Trophoblast cell (in vitro differentiated cells and primary cell): ENCODE results near the gene ADSL.

Source experiments
- DNase-seq, 2 donors: peaks; one replicate each; pipeline ENCODE4 v3.0.0-alpha.2; 2016
- H2AFZ ChIP-seq: 2 replicates; pipeline ENCODE4 v1.6.1; 2013; ENCODE audit warnings: low read length, moderate library complexity, mild to moderate bottlenecking; ENCODE audit not compliant: insufficient read depth, poor library complexity
- H2AK5ac ChIP-seq: 2 replicates; pipeline ENCODE4 v1.6.1; 2013; ENCODE audit warnings: mild to moderate bottlenecking, low read length
- H2BK120ac ChIP-seq: 2 replicates; pipeline ENCODE4 v1.6.1; 2013; ENCODE audit warnings: low read length, mild to moderate bottlenecking, moderate library complexity; ENCODE audit not compliant: insufficient read depth, poor library complexity
- H2BK12ac ChIP-seq: 2 replicates; pipeline ENCODE4 v1.6.1; 2013; ENCODE audit warnings: mild to moderate bottlenecking, low read length, moderate library complexity
- H2BK5ac ChIP-seq: 2 replicates; pipeline ENCODE4 v1.6.1; 2013; ENCODE audit warnings: low read length, low read depth, moderate library complexity, mild to moderate bottlenecking; ENCODE audit not compliant: poor library complexity
- H3K14ac ChIP-seq: 2 replicates; pipeline ENCODE4 v1.6.1; 2013; ENCODE audit warnings: mild to moderate bottlenecking, low read length
- H3K18ac ChIP-seq: 2 replicates; pipeline ENCODE4 v1.6.1; 2013; ENCODE audit warnings: mild to moderate bottlenecking, low read length
- H3K23ac ChIP-seq: 2 replicates; pipeline ENCODE4 v1.6.1; 2013; ENCODE audit warnings: low read length
- H3K27ac ChIP-seq: 2 replicates; pipeline ENCODE4 v1.5.1; 2013; ENCODE audit warnings: low read depth, mild to moderate bottlenecking, inconsistent platforms, low read length, moderate library complexity
- H3K27me3 ChIP-seq: 2 replicates; pipeline ENCODE4 v1.6.1; 2013; ENCODE audit warnings: inconsistent platforms, mild to moderate bottlenecking, low read length, moderate library complexity; ENCODE audit not compliant: insufficient read depth
- H3K36me3 ChIP-seq, 2 experiments: 1 replicate in 1 of 2; 2 replicates in 1 of 2; pipeline ENCODE4 v1.6.1; 2013; ENCODE audit warnings: low read length in 2 of 2, mild to moderate bottlenecking in 2 of 2, moderate library complexity in 1 of 2; ENCODE audit not compliant: insufficient read depth in 2 of 2, control insufficient read depth in 1 of 2
- H3K4ac ChIP-seq: 2 replicates; pipeline ENCODE4 v1.6.1; 2013; ENCODE audit warnings: low read depth, mild to moderate bottlenecking, low read length, moderate library complexity
- H3K4me1 ChIP-seq, 2 experiments: 1 replicate in 1 of 2; 2 replicates in 1 of 2; pipeline ENCODE4 v1.6.1; 2013; ENCODE audit warnings: low read length in 2 of 2, mild to moderate bottlenecking in 2 of 2, moderate library complexity in 1 of 2; ENCODE audit not compliant: insufficient read depth in 2 of 2, control insufficient read depth in 1 of 2
- H3K4me2 ChIP-seq: 2 replicates; pipeline ENCODE4 v1.6.1; 2013; ENCODE audit warnings: inconsistent platforms, mild to moderate bottlenecking, low read length, moderate library complexity
- H3K4me3 ChIP-seq: 2 replicates; pipeline ENCODE4 v1.5.1; 2013; ENCODE audit warnings: mild to moderate bottlenecking, low read depth, low read length, inconsistent platforms
- H3K79me1 ChIP-seq: one replicate; pipeline ENCODE4 v1.6.1; 2013; ENCODE audit warnings: low read length
- H3K79me2 ChIP-seq: 2 replicates; pipeline ENCODE4 v1.6.1; 2013; ENCODE audit warnings: low read length, mild to moderate bottlenecking; ENCODE audit not compliant: control insufficient read depth, insufficient read depth, poor library complexity
- H3K9ac ChIP-seq: 2 replicates; pipeline ENCODE4 v1.6.1; 2013; ENCODE audit warnings: mild to moderate bottlenecking, low read length
- H3K9me3 ChIP-seq: 2 replicates; pipeline ENCODE4 v1.6.1; 2013; ENCODE audit warnings: low read depth, mild to moderate bottlenecking, control low read depth, inconsistent platforms, low read length; ENCODE audit not compliant: insufficient read depth
- H4K12ac ChIP-seq: 2 replicates; pipeline ENCODE4 v1.6.1; 2013; ENCODE audit warnings: low read depth, mild to moderate bottlenecking, low read length, moderate library complexity
- H4K8ac ChIP-seq: 2 replicates; pipeline ENCODE4 v1.6.1; 2013; ENCODE audit warnings: low read depth, mild to moderate bottlenecking, low read length, moderate library complexity
- H4K91ac ChIP-seq: one replicate; pipeline ENCODE4 v1.6.1; 2013; ENCODE audit warnings: low read depth, mild to moderate bottlenecking, low read length, moderate library complexity
- WGBS: extraction: QIAGEN DNeasy Blood & Tissue Kit; methylation state at CpG from one replicate; pipeline ENCODE4 v1.1.7; 2013; ENCODE audit warnings: missing lambda C conversion rate; ENCODE audit not compliant: insufficient read length, insufficient coverage; ENCODE audit errors: extremely low coverage; 5-methylcytosine and 5-hydroxymethylcytosine counted together

The ADSL gene

DNA sequence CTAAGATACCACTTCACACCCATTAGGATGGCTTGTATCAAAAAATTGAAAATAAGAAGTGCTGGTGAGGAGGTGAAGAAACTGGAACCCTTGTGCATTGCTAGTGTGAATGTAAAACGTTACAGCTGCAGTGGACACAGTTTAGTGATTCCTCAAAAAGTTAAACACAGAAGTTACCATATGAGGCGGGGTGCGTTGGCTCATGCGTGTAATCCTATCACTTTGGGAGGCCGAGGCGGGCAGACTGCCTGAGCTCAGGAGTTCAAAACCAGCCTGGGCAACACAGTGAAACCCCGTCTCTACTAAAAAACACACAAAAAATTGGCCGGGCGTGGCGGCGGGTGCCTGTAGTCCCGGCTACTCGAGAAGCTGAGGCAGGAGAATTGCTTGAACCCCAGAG is 67.6 kb downstream of the ADSL start:
- Histone ChIP-seq H3K79me2 (no peaks in the 10 kb centered on the region), H4K8ac (no peak overlapping the region), H2BK120ac (no peak overlapping the region), H3K23ac (no peak overlapping the region), H2BK12ac (no peak overlapping the region), H3K27ac (no peak overlapping the region), H4K91ac (no peak overlapping the region), H4K12ac (no peak overlapping the region), H3K4ac (no peak overlapping the region), H3K4me2 (no peak overlapping the region), H3K4me3 (no peak overlapping the region), H3K9me3 (peaks cover 6% of the 10 kb centered on the region), H3K27me3 (no peaks in the 10 kb centered on the region), H2AFZ (no peak overlapping the region), H2AK5ac (no peak overlapping the region), H2BK5ac (no peak overlapping the region), H3K79me1 (no peaks in the 10 kb centered on the region), H3K36me3 (peaks cover 70 to 71% of the 10 kb centered on the region in 2 experiments), H3K14ac (no peak overlapping the region), H3K9ac (no peak overlapping the region), H3K4me1 (peaks cover 0 to 8% of the 10 kb centered on the region in 2 experiments), H3K18ac (no peak overlapping the region)
- no peak for DNase-seq
- no CpG with 5 or more reads among the region's 13 CpGs for WGBS

DNA sequence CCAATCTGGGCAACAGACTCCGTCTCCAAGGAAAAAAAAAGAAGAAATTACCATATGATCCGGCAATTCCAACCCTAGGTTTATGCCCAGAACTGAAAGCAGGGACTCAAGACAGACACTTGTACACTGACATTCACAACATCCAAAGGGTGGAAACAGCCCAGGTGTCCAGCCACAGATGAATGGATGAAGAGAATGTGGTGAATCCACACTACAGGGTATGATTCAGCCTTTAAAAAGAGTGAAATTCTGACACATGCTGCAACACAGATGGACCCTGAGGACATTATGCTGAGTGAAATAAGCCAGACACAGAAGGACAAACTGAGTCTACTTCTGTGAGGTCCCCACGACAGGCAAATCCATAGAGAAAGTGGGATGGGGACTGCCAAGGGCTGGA is 68.0 kb downstream of the ADSL start:
- Histone ChIP-seq H3K79me1 (no peaks in the 10 kb centered on the region), H4K8ac (no peak overlapping the region), H3K14ac (no peak overlapping the region), H3K4ac (no peak overlapping the region), H3K9me3 (peaks cover 9% of the 10 kb centered on the region), H2BK5ac (no peak overlapping the region), H3K23ac (no peak overlapping the region), H4K91ac (no peak overlapping the region), H3K18ac (no peak overlapping the region), H3K9ac (no peak overlapping the region), H3K27ac (no peak overlapping the region), H3K4me2 (no peak overlapping the region), H3K4me1 (peaks cover 0 to 8% of the 10 kb centered on the region in 2 experiments), H2BK120ac (no peak overlapping the region), H4K12ac (no peak overlapping the region), H3K27me3 (no peaks in the 10 kb centered on the region), H2AFZ (no peak overlapping the region), H3K36me3 (peaks cover 70 to 71% of the 10 kb centered on the region in 2 experiments), H3K79me2 (no peaks in the 10 kb centered on the region), H3K4me3 (no peak overlapping the region), H2BK12ac (no peak overlapping the region), H2AK5ac (no peak overlapping the region)
- WGBS = no CpG with 5 or more reads among the region's 3 CpGs
- DNase-seq = peak; percentile 38 to 74

DNA sequence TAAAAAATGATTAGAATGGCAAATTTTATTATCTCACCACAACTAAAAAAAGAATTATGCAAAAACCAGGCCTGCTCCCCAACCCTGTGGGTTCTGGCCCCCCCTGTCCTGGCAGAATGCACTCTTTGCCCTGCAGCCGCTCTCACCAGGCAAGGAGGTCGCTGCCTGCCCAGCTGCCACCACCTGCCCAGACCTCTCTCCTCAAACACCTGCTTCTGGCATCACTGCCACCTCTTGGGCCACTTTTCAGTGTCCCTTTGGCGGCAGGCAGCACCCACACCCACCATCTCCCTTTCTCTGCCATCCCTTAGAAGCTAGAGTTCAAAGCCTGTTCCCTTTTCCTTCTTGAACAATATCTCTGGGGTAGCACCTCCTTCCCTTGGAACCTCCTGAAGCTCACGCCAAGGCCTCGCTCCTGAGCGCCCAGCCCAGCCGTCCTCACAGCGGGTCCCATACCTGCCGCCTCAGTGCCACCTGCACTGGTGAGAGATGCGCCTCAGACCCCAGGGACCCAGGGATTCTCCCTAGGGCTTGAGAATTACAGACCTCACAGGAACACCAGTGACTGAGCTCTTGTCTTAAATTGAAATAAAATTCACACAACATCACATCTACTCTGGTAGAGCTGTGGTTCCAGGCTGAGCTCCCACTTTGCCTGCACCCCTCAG is 68.7 kb downstream of the ADSL start:
- no peak overlapping the region for H2AK5ac ChIP-seq
- peaks cover 9% of the 10 kb centered on the region for H3K9me3 ChIP-seq
- H3K4ac ChIP-seq = peak overlapping the region; percentile 9
- no peak overlapping the region for H3K23ac ChIP-seq
- no CpG with 5 or more reads among the region's 10 CpGs for WGBS
- H3K4me3 ChIP-seq = no peak overlapping the region
- no peaks in the 10 kb centered on the region for H3K79me2 ChIP-seq
- H4K91ac ChIP-seq = no peak overlapping the region
- H4K12ac ChIP-seq = no peak overlapping the region
- no peak overlapping the region for H3K14ac ChIP-seq
- peaks cover 0 to 8% of the 10 kb centered on the region in 2 experiments for H3K4me1 ChIP-seq
- H4K8ac ChIP-seq = no peak overlapping the region
- no peak overlapping the region for H3K27ac ChIP-seq
- H3K18ac ChIP-seq = no peak overlapping the region
- no peak overlapping the region for H2AFZ ChIP-seq
- no peak for DNase-seq
- no peaks in the 10 kb centered on the region for H3K27me3 ChIP-seq
- H2BK12ac ChIP-seq = no peak overlapping the region
- H3K79me1 ChIP-seq = no peaks in the 10 kb centered on the region
- H2BK5ac ChIP-seq = no peak overlapping the region
- H3K9ac ChIP-seq = no peak overlapping the region
- H2BK120ac ChIP-seq = no peak overlapping the region
- no peak overlapping the region for H3K4me2 ChIP-seq
- H3K36me3 ChIP-seq = peaks cover 70 to 71% of the 10 kb centered on the region in 2 experiments

DNA sequence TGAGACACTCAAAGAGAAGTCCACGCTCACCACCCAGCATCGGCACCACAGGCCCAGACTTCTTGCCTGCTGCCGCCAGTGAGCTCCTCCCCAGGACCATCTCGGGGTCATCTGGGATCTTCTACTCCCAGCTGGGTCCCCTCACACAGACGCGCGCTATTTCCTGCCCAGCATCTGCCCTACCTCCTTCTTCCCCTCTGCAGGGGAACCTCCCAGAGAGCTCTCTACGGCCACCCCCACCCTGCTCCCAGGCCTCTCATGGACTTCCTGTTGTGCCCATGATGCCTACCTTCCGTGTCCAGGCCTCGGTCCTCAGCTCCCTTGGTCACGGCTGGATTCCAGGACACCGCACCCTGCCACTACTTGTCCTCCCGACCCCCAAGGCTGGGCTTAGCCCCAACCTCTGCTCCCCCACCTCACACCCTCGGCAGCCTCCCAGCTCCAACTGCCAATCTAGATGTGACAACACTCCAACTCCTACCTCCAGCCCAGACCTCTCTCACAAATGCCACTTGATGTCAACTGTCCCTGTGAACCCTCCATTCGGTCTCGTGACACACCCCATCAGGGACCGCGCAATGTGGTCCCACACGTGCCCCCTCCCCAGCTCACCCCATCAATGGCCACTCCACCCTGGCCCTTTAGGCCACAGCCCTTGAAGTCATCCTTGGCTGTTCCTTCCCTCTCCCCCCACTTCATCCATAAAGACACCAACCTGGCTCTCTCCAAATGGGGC is 69.4 kb downstream of the ADSL start:
- Histone ChIP-seq H2BK12ac (no peak overlapping the region), H3K4me2 (no peak overlapping the region), H4K91ac (no peak overlapping the region), H2AFZ (no peak overlapping the region), H3K27me3 (no peaks in the 10 kb centered on the region), H2AK5ac (no peak overlapping the region), H3K79me2 (no peaks in the 10 kb centered on the region), H3K4ac (no peak overlapping the region), H3K4me1 (peaks cover 0 to 6% of the 10 kb centered on the region in 2 experiments), H3K14ac (no peak overlapping the region), H3K27ac (no peak overlapping the region), H3K79me1 (no peaks in the 10 kb centered on the region), H3K18ac (no peak overlapping the region), H3K4me3 (no peak overlapping the region), H3K9me3 (peaks cover 5% of the 10 kb centered on the region), H3K36me3 (peaks cover 70 to 71% of the 10 kb centered on the region in 2 experiments), H2BK5ac (no peak overlapping the region), H3K9ac (no peak overlapping the region), H4K8ac (no peak overlapping the region), H2BK120ac (no peak overlapping the region), H3K23ac (no peak overlapping the region), H4K12ac (no peak overlapping the region)
- DNase-seq = no peak
- no CpG with 5 or more reads among the region's 19 CpGs for WGBS
